Measurements from ENCODE around the gene SIVA1.

GRCh38 chr14:104706733-104707607 lies 46.0 kb upstream of the SIVA1 start:
- TF ChIP-seq CTCF (IDR thresholded peaks at IDR 0.05), result no peak
- no peak for TF ChIP-seq EZH2 (IDR thresholded peaks at IDR 0.05; ENCODE audit: borderline replicate concordance, insufficient read depth, low read depth, low read length, poor library complexity, severe bottlenecking)
